ENCODE data around the gene PTGER3.

DNA sequence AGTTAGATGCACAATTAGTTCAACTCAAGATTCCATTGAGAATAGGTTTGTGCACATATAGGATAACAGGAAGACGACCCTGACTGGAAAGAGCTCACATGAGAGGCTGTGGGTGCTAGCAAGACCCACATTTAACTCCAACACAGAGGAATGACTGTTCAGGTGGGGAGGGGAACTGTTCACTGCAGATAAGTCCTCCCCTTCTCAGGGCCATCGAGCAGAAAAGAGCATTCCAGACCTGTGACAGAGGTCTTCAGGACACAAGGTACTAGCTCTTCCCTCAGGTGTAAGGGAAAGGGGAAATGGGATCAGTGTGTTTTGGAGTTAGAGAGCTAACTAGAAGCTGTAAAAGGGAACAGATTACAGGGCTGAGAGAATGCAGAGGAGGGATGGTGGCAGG lies 8.7 kb downstream of the PTGER3 start:
- TF ChIP-seq, protein P1, sequence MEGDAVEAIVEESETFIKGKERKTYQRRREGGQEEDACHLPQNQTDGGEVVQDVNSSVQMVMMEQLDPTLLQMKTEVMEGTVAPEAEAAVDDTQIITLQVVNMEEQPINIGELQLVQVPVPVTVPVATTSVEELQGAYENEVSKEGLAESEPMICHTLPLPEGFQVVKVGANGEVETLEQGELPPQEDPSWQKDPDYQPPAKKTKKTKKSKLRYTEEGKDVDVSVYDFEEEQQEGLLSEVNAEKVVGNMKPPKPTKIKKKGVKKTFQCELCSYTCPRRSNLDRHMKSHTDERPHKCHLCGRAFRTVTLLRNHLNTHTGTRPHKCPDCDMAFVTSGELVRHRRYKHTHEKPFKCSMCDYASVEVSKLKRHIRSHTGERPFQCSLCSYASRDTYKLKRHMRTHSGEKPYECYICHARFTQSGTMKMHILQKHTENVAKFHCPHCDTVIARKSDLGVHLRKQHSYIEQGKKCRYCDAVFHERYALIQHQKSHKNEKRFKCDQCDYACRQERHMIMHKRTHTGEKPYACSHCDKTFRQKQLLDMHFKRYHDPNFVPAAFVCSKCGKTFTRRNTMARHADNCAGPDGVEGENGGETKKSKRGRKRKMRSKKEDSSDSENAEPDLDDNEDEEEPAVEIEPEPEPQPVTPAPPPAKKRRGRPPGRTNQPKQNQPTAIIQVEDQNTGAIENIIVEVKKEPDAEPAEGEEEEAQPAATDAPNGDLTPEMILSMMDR (IDR thresholded peaks at IDR 0.05) = no peak
- TF ChIP-seq POLR2A (IDR thresholded peaks at IDR 0.05) = no peak
- TF ChIP-seq POLR2AphosphoS5 (IDR thresholded peaks at IDR 0.05) = no peak
